ENCODE data around the gene TMEM131.
"Not testable (repeated sequence)": the region's sequence is repeated elsewhere in the genome, so short reads cannot be mapped to it uniquely, and the experiment has no call there.

TMEM131 gene

DNA sequence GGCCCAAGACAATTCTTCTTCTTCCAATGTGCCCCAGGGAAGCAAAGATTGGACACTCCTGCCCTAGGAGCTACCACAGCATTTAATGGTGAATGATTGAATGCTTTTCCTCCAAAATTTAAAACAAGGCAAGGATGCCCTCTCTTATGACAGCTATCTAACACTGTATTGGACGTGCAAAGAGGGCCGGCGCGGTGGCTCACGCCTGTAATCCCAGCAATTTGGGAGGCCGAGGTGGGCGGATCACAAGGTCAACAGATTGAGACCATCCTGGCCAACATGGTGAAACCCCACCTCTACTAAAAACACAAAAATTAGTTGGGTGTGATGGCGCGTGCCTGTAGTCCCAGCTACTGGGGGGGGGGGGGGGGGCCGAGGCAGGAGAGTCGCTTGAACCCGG, 149.0 kb downstream of the TMEM131 start:
- H3K4me3 ChIP-seq (ENCODE audit: low read depth, low read length); H3K79me2 ChIP-seq (ENCODE audit: control insufficient read depth, insufficient read depth, low read length, poor library complexity); H3K9me3 ChIP-seq (ENCODE audit: insufficient read depth, low read depth, low read length); DNase-seq; H4K8ac ChIP-seq (ENCODE audit: low read depth, low read length); H3K9ac ChIP-seq (ENCODE audit: low read length); H3K18ac ChIP-seq (ENCODE audit: low read length); H3K27me3 ChIP-seq (ENCODE audit: insufficient read depth, low read length); H3K14ac ChIP-seq (ENCODE audit: low read length); H2BK12ac ChIP-seq (ENCODE audit: low read length); H4K91ac ChIP-seq (ENCODE audit: low read depth, low read length); H3K79me1 ChIP-seq (ENCODE audit: low read length); H3K36me3 ChIP-seq (ENCODE audit: control insufficient read depth in 1 of 2, insufficient read depth in 2 of 2, low read length in 2 of 2); H2BK5ac ChIP-seq (ENCODE audit: low read depth, low read length, poor library complexity); H2AFZ ChIP-seq (ENCODE audit: insufficient read depth, low read length, poor library complexity); H3K4me1 ChIP-seq (ENCODE audit: control insufficient read depth in 1 of 2, insufficient read depth in 2 of 2, low read length in 2 of 2); H3K23ac ChIP-seq (ENCODE audit: low read length); H3K4ac ChIP-seq (ENCODE audit: low read depth, low read length); H3K4me2 ChIP-seq (ENCODE audit: low read length); H4K12ac ChIP-seq (ENCODE audit: low read depth, low read length); H3K27ac ChIP-seq (ENCODE audit: low read depth, low read length); H2BK120ac ChIP-seq (ENCODE audit: insufficient read depth, low read length, poor library complexity); H2AK5ac ChIP-seq (ENCODE audit: low read length): not testable (repeated sequence)
- WGBS (ENCODE audit: extremely low coverage, insufficient coverage, insufficient read length) = no CpG with 5 or more reads among the region's 12 CpGs

DNA sequence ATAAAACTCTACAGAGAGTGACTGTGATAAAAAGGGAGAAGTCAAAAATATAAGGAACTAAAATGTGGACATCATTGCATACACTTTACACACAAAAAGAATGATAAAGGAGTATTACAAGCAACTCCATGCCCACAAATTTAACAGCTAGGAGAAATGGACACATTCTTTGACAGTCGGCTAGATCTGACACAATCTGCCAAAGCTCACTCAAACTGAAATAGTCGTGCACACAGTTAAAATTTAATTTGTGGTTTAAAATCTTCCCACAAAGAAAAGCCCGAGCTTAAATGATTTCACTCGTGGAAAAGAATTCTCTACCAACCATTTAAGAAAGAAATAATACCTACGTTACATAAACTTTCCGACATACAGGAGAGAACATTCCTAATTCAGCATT, 149.9 kb downstream of the TMEM131 start:
- H3K23ac ChIP-seq (ENCODE audit: low read length) = no peak overlapping the region
- no peak overlapping the region for H4K91ac ChIP-seq (ENCODE audit: low read depth, low read length)
- H4K8ac ChIP-seq (ENCODE audit: low read depth, low read length) = no peak overlapping the region
- H3K14ac ChIP-seq (ENCODE audit: low read length) = no peak overlapping the region
- H2AFZ ChIP-seq (ENCODE audit: insufficient read depth, low read length, poor library complexity) = no peak overlapping the region
- H4K12ac ChIP-seq (ENCODE audit: low read depth, low read length) = no peak overlapping the region
- H3K18ac ChIP-seq (ENCODE audit: low read length) = no peak overlapping the region
- no peak overlapping the region for H3K4ac ChIP-seq (ENCODE audit: low read depth, low read length)
- no peak overlapping the region for H2BK5ac ChIP-seq (ENCODE audit: low read depth, low read length, poor library complexity)
- no peaks in the 10 kb centered on the region for H3K4me1 ChIP-seq (ENCODE audit: control insufficient read depth in 1 of 2, insufficient read depth in 2 of 2, low read length in 2 of 2)
- H3K27ac ChIP-seq (ENCODE audit: low read depth, low read length) = no peak overlapping the region
- peaks cover 0 to 2% of the 10 kb centered on the region in 2 experiments for H3K36me3 ChIP-seq (ENCODE audit: control insufficient read depth in 1 of 2, insufficient read depth in 2 of 2, low read length in 2 of 2)
- H3K4me3 ChIP-seq (ENCODE audit: low read depth, low read length) = no peak overlapping the region
- no peaks in the 10 kb centered on the region for H3K9me3 ChIP-seq (ENCODE audit: insufficient read depth, low read depth, low read length)
- no CpG with 5 or more reads among the region's 6 CpGs for WGBS (ENCODE audit: extremely low coverage, insufficient coverage, insufficient read length)
- H2BK120ac ChIP-seq (ENCODE audit: insufficient read depth, low read length, poor library complexity) = no peak overlapping the region
- no peak overlapping the region for H3K9ac ChIP-seq (ENCODE audit: low read length)
- no peaks in the 10 kb centered on the region for H3K27me3 ChIP-seq (ENCODE audit: insufficient read depth, low read length)
- no peak overlapping the region for H2BK12ac ChIP-seq (ENCODE audit: low read length)
- H2AK5ac ChIP-seq (ENCODE audit: low read length) = no peak overlapping the region
- no peak for DNase-seq
- no peaks in the 10 kb centered on the region for H3K79me1 ChIP-seq (ENCODE audit: low read length)
- H3K79me2 ChIP-seq (ENCODE audit: control insufficient read depth, insufficient read depth, low read length, poor library complexity) = no peaks in the 10 kb centered on the region
- H3K4me2 ChIP-seq (ENCODE audit: low read length) = no peak overlapping the region

- no peak overlapping the region for H2AK5ac ChIP-seq (ENCODE audit: low read length)
- no peak overlapping the region for H2AFZ ChIP-seq (ENCODE audit: insufficient read depth, low read length, poor library complexity)
- H3K4me2 ChIP-seq (ENCODE audit: low read length) = no peak overlapping the region
- H3K4ac ChIP-seq (ENCODE audit: low read depth, low read length) = no peak overlapping the region
- H3K4me1 ChIP-seq (ENCODE audit: control insufficient read depth in 1 of 2, insufficient read depth in 2 of 2, low read length in 2 of 2) = no peaks in the 10 kb centered on the region
- H2BK12ac ChIP-seq (ENCODE audit: low read length) = no peak overlapping the region
- no peak overlapping the region for H2BK120ac ChIP-seq (ENCODE audit: insufficient read depth, low read length, poor library complexity)
- no peak overlapping the region for H3K4me3 ChIP-seq (ENCODE audit: low read depth, low read length)
- H3K23ac ChIP-seq (ENCODE audit: low read length) = no peak overlapping the region
- H3K79me2 ChIP-seq (ENCODE audit: control insufficient read depth, insufficient read depth, low read length, poor library complexity) = no peaks in the 10 kb centered on the region
- no peak overlapping the region for H4K91ac ChIP-seq (ENCODE audit: low read depth, low read length)
- no peak overlapping the region for H3K27ac ChIP-seq (ENCODE audit: low read depth, low read length)
- H3K36me3 ChIP-seq (ENCODE audit: control insufficient read depth in 1 of 2, insufficient read depth in 2 of 2, low read length in 2 of 2) = peaks cover 3 to 5% of the 10 kb centered on the region in 2 experiments
- H4K8ac ChIP-seq (ENCODE audit: low read depth, low read length) = no peak overlapping the region
- H3K9me3 ChIP-seq (ENCODE audit: insufficient read depth, low read depth, low read length) = no peaks in the 10 kb centered on the region
- no peaks in the 10 kb centered on the region for H3K79me1 ChIP-seq (ENCODE audit: low read length)
- no CpG with 5 or more reads among the region's 4 CpGs for WGBS (ENCODE audit: extremely low coverage, insufficient coverage, insufficient read length)
- H3K18ac ChIP-seq (ENCODE audit: low read length) = no peak overlapping the region
- no peaks in the 10 kb centered on the region for H3K27me3 ChIP-seq (ENCODE audit: insufficient read depth, low read length)
- no peak for DNase-seq
- no peak overlapping the region for H2BK5ac ChIP-seq (ENCODE audit: low read depth, low read length, poor library complexity)
- no peak overlapping the region for H4K12ac ChIP-seq (ENCODE audit: low read depth, low read length)
- no peak overlapping the region for H3K9ac ChIP-seq (ENCODE audit: low read length)
- no peak overlapping the region for H3K14ac ChIP-seq (ENCODE audit: low read length)
Observed at GRCh38 chr2:97845133-97845532, 150.6 kb downstream of the TMEM131 start.

DNA sequence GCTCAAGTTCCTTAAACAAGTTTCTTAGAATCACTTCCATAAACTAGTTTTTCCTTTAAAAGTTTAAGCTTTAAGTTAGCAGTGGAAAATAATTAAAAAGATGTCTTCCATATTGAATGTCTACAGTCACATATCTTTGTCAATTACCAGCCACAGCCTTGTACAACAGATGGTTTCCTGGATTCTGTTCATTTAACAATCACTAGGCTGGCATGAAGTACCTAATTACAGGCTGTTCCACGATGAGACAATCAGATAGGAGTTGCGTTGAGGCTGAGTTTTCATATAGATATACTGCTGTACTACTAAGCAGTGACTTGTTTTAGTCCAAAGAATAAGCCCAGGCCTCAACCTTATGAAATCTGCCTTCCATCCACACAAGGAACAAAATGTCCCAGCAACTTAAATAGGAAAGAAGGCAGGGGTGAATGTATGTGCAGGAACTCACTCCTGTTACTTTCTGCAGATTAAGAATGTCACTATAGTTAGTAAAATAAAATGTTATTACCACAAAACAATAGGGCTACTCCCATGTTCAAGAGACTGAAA, 151.4 kb downstream of the TMEM131 start:
- no peaks in the 10 kb centered on the region for H3K27me3 ChIP-seq (ENCODE audit: insufficient read depth, low read length)
- no peaks in the 10 kb centered on the region for H3K79me1 ChIP-seq (ENCODE audit: low read length)
- H3K4ac ChIP-seq (ENCODE audit: low read depth, low read length) = no peak overlapping the region
- no peaks in the 10 kb centered on the region for H3K9me3 ChIP-seq (ENCODE audit: insufficient read depth, low read depth, low read length)
- no peak overlapping the region for H3K18ac ChIP-seq (ENCODE audit: low read length)
- H3K4me1 ChIP-seq (ENCODE audit: control insufficient read depth in 1 of 2, insufficient read depth in 2 of 2, low read length in 2 of 2) = no peaks in the 10 kb centered on the region
- no peak for DNase-seq
- no peak overlapping the region for H3K4me3 ChIP-seq (ENCODE audit: low read depth, low read length)
- no peak overlapping the region for H2AK5ac ChIP-seq (ENCODE audit: low read length)
- no peak overlapping the region for H3K27ac ChIP-seq (ENCODE audit: low read depth, low read length)
- WGBS (ENCODE audit: extremely low coverage, insufficient coverage, insufficient read length) = no CpG with 5 or more reads among the region's 2 CpGs
- no peak overlapping the region for H4K91ac ChIP-seq (ENCODE audit: low read depth, low read length)
- H2AFZ ChIP-seq (ENCODE audit: insufficient read depth, low read length, poor library complexity) = no peak overlapping the region
- no peak overlapping the region for H4K8ac ChIP-seq (ENCODE audit: low read depth, low read length)
- no peak overlapping the region for H2BK120ac ChIP-seq (ENCODE audit: insufficient read depth, low read length, poor library complexity)
- no peak overlapping the region for H3K14ac ChIP-seq (ENCODE audit: low read length)
- no peak overlapping the region for H3K9ac ChIP-seq (ENCODE audit: low read length)
- no peak overlapping the region for H2BK12ac ChIP-seq (ENCODE audit: low read length)
- H3K79me2 ChIP-seq (ENCODE audit: control insufficient read depth, insufficient read depth, low read length, poor library complexity) = no peaks in the 10 kb centered on the region
- no peak overlapping the region for H3K23ac ChIP-seq (ENCODE audit: low read length)
- H4K12ac ChIP-seq (ENCODE audit: low read depth, low read length) = no peak overlapping the region
- H3K4me2 ChIP-seq (ENCODE audit: low read length) = no peak overlapping the region
- H3K36me3 ChIP-seq (ENCODE audit: control insufficient read depth in 1 of 2, insufficient read depth in 2 of 2, low read length in 2 of 2) = peaks cover 3 to 5% of the 10 kb centered on the region in 2 experiments
- no peak overlapping the region for H2BK5ac ChIP-seq (ENCODE audit: low read depth, low read length, poor library complexity)
